ENCODE results near the gene PIK3CB.
"Not testable (repeated sequence)": the region's sequence is repeated elsewhere in the genome, so short reads cannot be mapped to it uniquely, and the experiment has no call there.

Gene PIK3CB

GRCh38 chr3:138817695-138818094, 17.0 kb downstream of the PIK3CB start:
- no peak for TF ChIP-seq CTCF (IDR thresholded peaks at IDR 0.05; ENCODE audit: low read depth, low read length)
- TF ChIP-seq, protein P1, sequence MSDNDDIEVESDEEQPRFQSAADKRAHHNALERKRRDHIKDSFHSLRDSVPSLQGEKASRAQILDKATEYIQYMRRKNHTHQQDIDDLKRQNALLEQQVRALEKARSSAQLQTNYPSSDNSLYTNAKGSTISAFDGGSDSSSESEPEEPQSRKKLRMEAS (IDR thresholded peaks at IDR 0.05; ENCODE audit: low read depth, low read length) = no peak
- TF ChIP-seq POLR2A (IDR thresholded peaks at IDR 0.05; ENCODE audit: extremely low read depth, insufficient read length) = no peak
- no peak for TF ChIP-seq MYC (IDR thresholded peaks at IDR 0.05; ENCODE audit: low read depth, low read length)
- no peak overlapping the region for H3K4me3 ChIP-seq (ENCODE audit: low read depth, low read length)
- no peak for DNase-seq (ENCODE audit: low read depth)

GRCh38 chr3:138812806-138813205, 21.9 kb downstream of the PIK3CB start:
- no peak for TF ChIP-seq MYC (IDR thresholded peaks at IDR 0.05; ENCODE audit: low read depth, low read length)
- no peak for TF ChIP-seq POLR2A (IDR thresholded peaks at IDR 0.05; ENCODE audit: extremely low read depth, insufficient read length)
- no peak for TF ChIP-seq CTCF (IDR thresholded peaks at IDR 0.05; ENCODE audit: low read depth, low read length)
- TF ChIP-seq, protein P1 (IDR thresholded peaks at IDR 0.05; ENCODE audit: low read depth, low read length) = no peak

DNA sequence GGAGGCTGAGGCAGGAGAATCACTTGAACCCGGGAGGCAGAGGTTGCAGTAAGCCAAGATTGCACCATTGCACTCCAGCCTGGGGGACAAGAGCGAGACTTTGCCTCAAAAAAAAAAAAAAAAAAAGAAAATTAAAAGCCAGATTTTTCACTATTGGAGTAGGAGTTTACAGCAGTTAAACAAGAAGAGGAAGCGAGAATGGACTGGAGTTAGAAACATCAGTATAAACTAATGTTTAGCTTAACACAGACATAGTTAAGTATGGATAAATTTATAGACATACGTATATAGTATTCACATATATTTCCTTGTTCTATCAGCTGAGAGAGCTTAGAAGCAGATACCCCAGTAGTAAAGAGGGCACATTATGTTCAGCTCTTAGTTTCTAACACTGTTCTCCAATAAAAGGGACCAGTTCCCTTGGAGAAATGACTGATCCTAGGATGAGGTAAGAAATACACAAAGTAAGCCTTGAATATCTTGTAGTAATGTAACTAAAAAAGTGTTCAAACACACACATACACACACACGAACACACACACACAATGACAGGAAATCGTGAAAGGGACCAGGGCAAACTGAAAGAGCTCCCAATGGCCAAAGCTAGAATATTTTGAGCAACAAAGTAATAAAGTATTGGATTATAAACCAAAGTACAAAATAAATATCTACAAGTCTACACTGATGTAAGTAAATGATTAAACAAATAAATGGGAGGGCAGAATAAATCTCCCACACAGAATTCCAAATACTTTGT, 25.1 kb downstream of the PIK3CB start:
- TF ChIP-seq, protein P1 (IDR thresholded peaks at IDR 0.05; ENCODE audit: low read depth, low read length) = no peak
- TF ChIP-seq MYC (IDR thresholded peaks at IDR 0.05; ENCODE audit: low read depth, low read length) (no peak), POLR2A (IDR thresholded peaks at IDR 0.05; ENCODE audit: extremely low read depth, insufficient read length) (no peak)
- H3K4me3 ChIP-seq (ENCODE audit: low read depth, low read length) = no peak overlapping the region
- DNase-seq (ENCODE audit: low read depth) = no peak

More at GRCh38 chr3:138812806-138813205, 21.9 kb downstream of the PIK3CB start:
- H3K4me3 ChIP-seq (ENCODE audit: low read depth, low read length) = no peak overlapping the region
- no peak for DNase-seq (ENCODE audit: low read depth)

DNA sequence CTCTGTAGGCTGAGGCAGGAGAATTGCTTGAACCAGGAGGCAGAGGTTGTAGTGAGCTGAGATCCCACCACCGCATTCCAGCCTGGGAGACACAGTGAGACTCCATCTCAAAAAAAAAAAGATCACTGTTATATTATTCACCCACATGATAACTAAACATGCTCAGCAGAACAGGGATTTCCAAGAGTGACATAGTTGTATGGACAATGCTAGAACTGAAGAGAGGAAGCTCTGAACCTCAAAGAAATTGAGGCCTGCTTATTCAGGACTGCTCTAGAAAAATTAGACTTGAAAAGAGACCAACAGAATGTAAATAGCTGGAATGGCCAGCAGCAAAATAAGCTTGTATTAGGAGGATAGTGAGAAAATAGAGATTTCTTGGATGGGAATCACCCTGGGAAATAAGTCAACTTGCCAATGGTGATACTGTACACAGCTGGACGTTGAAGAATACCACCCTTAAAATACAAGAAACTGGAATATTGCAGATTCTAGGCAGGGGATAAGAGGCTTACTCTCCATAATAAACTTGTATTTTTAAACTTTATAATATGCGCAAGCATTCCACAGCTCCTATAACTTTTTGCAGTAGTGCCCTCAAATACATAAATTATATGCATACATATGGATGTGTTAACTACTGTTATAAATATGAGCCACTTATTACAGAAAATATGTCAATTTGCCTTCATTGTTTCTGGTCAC, 28.2 kb downstream of the PIK3CB start:
- DNase-seq (ENCODE audit: low read depth) = no peak
- TF ChIP-seq MYC (IDR thresholded peaks at IDR 0.05; ENCODE audit: low read depth, low read length) (no peak), POLR2A (IDR thresholded peaks at IDR 0.05; ENCODE audit: extremely low read depth, insufficient read length) (no peak), CTCF (IDR thresholded peaks at IDR 0.05; ENCODE audit: low read depth, low read length) (no peak)
- TF ChIP-seq, protein P1 (IDR thresholded peaks at IDR 0.05; ENCODE audit: low read depth, low read length) = no peak
- no peak overlapping the region for H3K4me3 ChIP-seq (ENCODE audit: low read depth, low read length)

- TF ChIP-seq, protein P1 (IDR thresholded peaks at IDR 0.05; ENCODE audit: low read depth, low read length) = no peak
- TF ChIP-seq MYC (IDR thresholded peaks at IDR 0.05; ENCODE audit: low read depth, low read length) = no peak
- no peak for TF ChIP-seq CTCF (IDR thresholded peaks at IDR 0.05; ENCODE audit: low read depth, low read length)
- TF ChIP-seq POLR2A (IDR thresholded peaks at IDR 0.05; ENCODE audit: extremely low read depth, insufficient read length) = no peak
- no peak for DNase-seq (ENCODE audit: low read depth)
- H3K4me3 ChIP-seq (ENCODE audit: low read depth, low read length) = no peak overlapping the region
These were observed 31.6 kb downstream of the PIK3CB start for GRCh38 chr3:138803006-138803653.

- not testable (repeated sequence) for DNase-seq (ENCODE audit: low read depth); H3K4me3 ChIP-seq (ENCODE audit: low read depth, low read length)
These were observed 32.5 kb downstream of the PIK3CB start for GRCh38 chr3:138802223-138802622.

Measured in NB4 (cell line).